ENCODE results near the gene ZNF2.

ZNF2 gene

DNA sequence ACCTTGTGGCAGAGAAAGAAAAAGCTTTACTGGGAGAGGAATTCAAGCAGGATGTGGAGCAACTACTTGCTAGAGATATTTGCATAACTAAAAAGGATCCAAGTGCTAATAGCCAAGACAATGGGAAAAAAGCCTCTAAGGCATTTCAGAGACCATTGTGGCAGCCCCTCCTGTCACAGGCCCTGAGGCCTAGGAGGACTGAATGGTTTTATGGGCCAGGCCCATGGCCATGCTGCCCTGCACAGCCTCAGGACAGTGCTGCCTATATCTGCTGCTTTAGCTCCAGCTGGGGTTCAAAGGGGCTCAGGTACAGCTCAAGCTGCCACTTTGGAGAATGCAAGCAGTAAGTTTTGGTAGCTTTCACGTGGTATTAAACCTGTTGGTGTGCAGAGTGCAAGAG lies 26.9 kb upstream of the ZNF2 start:
- no peaks in the 10 kb centered on the region for H3K27me3 ChIP-seq (ENCODE audit: insufficient read depth, low read depth)
- no peak overlapping the region for H3K4me2 ChIP-seq
- H3K9ac ChIP-seq: no peak overlapping the region
- TF ChIP-seq, protein P1, sequence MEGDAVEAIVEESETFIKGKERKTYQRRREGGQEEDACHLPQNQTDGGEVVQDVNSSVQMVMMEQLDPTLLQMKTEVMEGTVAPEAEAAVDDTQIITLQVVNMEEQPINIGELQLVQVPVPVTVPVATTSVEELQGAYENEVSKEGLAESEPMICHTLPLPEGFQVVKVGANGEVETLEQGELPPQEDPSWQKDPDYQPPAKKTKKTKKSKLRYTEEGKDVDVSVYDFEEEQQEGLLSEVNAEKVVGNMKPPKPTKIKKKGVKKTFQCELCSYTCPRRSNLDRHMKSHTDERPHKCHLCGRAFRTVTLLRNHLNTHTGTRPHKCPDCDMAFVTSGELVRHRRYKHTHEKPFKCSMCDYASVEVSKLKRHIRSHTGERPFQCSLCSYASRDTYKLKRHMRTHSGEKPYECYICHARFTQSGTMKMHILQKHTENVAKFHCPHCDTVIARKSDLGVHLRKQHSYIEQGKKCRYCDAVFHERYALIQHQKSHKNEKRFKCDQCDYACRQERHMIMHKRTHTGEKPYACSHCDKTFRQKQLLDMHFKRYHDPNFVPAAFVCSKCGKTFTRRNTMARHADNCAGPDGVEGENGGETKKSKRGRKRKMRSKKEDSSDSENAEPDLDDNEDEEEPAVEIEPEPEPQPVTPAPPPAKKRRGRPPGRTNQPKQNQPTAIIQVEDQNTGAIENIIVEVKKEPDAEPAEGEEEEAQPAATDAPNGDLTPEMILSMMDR (conservative IDR thresholded peaks at IDR 0.05; ENCODE audit: low read depth, low read length): no peak
- H3K79me2 ChIP-seq (ENCODE audit: insufficient read depth, low read depth): no peaks in the 10 kb centered on the region
- no peak overlapping the region for H3K4me3 ChIP-seq (IDR thresholded peaks at IDR 0.05; ENCODE audit: insufficient read depth, low read depth, low read length)
- H4K20me1 ChIP-seq (ENCODE audit: insufficient read depth): no peaks in the 10 kb centered on the region
- H3K27ac ChIP-seq: no peak overlapping the region
- H3K4me1 ChIP-seq (ENCODE audit: low read depth, poor library complexity, severe bottlenecking): no peaks in the 10 kb centered on the region
- H2AFZ ChIP-seq (ENCODE audit: low read depth): no peak overlapping the region
- H3K36me3 ChIP-seq (ENCODE audit: insufficient read depth): no peaks in the 10 kb centered on the region

DNA sequence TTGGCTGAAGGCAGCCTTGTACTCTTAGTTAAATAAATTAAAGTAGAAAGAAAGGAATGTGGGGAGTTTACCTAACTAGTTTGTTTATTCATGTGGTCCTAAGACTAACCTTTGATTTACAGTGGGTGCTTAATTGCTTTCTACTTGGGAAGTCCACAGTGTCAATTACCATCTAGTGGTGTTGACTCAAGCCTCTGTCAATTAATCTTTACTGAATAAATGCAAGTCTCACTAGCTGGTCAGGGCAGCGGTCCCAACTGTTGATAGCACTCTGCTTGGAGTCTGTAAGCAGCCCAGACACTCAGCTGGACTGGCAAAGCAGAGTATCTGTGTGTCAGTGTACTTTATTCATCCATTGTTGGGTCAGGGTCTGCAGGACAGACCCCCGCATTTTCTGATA lies 21.8 kb upstream of the ZNF2 start:
- Histone ChIP-seq H4K20me1 (ENCODE audit: insufficient read depth) (no peaks in the 10 kb centered on the region), H3K36me3 (ENCODE audit: insufficient read depth) (no peaks in the 10 kb centered on the region), H3K27me3 (ENCODE audit: insufficient read depth, low read depth) (no peaks in the 10 kb centered on the region), H3K27ac (no peak overlapping the region), H3K4me2 (no peak overlapping the region), H3K4me1 (ENCODE audit: low read depth, poor library complexity, severe bottlenecking) (no peaks in the 10 kb centered on the region), H3K79me2 (ENCODE audit: insufficient read depth, low read depth) (no peaks in the 10 kb centered on the region), H3K9ac (no peak overlapping the region), H3K4me3 (IDR thresholded peaks at IDR 0.05; ENCODE audit: insufficient read depth, low read depth, low read length) (no peak overlapping the region), H2AFZ (ENCODE audit: low read depth) (no peak overlapping the region)
- TF ChIP-seq, protein P1 (conservative IDR thresholded peaks at IDR 0.05; ENCODE audit: low read depth, low read length): no peak

DNA sequence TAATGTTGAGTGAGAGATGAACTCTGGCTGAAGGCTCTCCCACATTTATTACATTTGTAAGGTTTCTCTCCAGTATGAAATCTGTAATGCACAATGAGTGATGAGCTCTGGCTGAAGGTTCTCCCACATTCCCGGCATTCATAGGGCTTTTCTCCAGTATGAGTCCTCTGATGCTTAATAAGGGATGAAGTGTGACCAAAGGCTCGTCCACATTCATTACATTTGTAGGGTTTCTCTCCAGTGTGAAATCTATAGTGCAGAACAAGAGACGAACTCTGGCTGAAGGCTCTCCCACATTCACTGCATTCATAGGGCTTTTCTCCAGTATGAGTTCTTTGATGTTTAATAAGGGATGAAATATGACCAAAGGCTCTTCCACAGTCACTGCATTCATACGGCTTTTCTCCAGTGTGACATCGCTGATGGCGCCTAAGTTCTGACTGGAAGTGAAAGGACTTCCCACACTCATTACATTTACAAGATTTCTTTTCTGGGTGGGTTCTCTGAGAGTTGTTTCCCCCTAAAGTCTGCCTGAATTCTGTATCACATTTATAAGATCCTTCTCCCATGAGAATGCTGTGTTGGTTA lies 16.1 kb upstream of the ZNF2 start:
- no peaks in the 10 kb centered on the region for H3K36me3 ChIP-seq (ENCODE audit: insufficient read depth)
- no peaks in the 10 kb centered on the region for H3K27me3 ChIP-seq (ENCODE audit: insufficient read depth, low read depth)
- no peak overlapping the region for H3K9ac ChIP-seq
- TF ChIP-seq, protein P1 (conservative IDR thresholded peaks at IDR 0.05; ENCODE audit: low read depth, low read length): no peak
- no peaks in the 10 kb centered on the region for H4K20me1 ChIP-seq (ENCODE audit: insufficient read depth)
- no peak overlapping the region for H3K4me2 ChIP-seq
- no peaks in the 10 kb centered on the region for H3K4me1 ChIP-seq (ENCODE audit: low read depth, poor library complexity, severe bottlenecking)
- H3K4me3 ChIP-seq (IDR thresholded peaks at IDR 0.05; ENCODE audit: insufficient read depth, low read depth, low read length): no peak overlapping the region
- H3K79me2 ChIP-seq (ENCODE audit: insufficient read depth, low read depth): no peaks in the 10 kb centered on the region
- no peak overlapping the region for H2AFZ ChIP-seq (ENCODE audit: low read depth)
- no peak overlapping the region for H3K27ac ChIP-seq

DNA sequence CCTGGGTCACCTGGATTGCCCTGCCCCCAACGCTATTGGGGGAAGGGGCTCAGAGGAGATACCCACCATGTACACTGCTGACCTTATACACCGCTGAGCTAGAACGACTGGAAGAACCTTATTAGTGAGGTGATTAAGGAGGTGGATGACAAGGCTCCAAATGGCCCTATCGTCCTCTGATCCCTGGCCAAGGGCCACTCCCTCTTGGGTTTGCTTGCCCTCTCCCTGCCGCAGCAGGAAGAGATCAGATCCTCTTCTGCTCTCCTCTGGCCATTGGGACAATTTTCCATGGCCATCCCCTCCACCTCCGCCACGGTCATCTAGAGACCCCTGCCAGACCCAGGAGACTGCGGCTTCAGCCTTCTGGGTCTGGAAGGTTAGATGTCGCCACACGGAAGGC lies 7.2 kb upstream of the ZNF2 start:
- H2AFZ ChIP-seq (ENCODE audit: low read depth): no peak overlapping the region

More for the DNA sequence above, 7.2 kb upstream of the ZNF2 start:
- H3K4me2 ChIP-seq: no peak overlapping the region
- no peaks in the 10 kb centered on the region for H3K27me3 ChIP-seq (ENCODE audit: insufficient read depth, low read depth)
- H4K20me1 ChIP-seq (ENCODE audit: insufficient read depth): no peaks in the 10 kb centered on the region
- no peak overlapping the region for H3K9ac ChIP-seq
- H3K4me3 ChIP-seq (IDR thresholded peaks at IDR 0.05; ENCODE audit: insufficient read depth, low read depth, low read length): no peak overlapping the region
- H3K79me2 ChIP-seq (ENCODE audit: insufficient read depth, low read depth): no peaks in the 10 kb centered on the region
- TF ChIP-seq, protein P1 (conservative IDR thresholded peaks at IDR 0.05; ENCODE audit: low read depth, low read length): no peak
- H3K36me3 ChIP-seq (ENCODE audit: insufficient read depth): no peaks in the 10 kb centered on the region
- no peak overlapping the region for H3K27ac ChIP-seq
- H3K4me1 ChIP-seq (ENCODE audit: low read depth, poor library complexity, severe bottlenecking): no peaks in the 10 kb centered on the region

Measured in KMS-11 (cell line).